Mesothelial cell of epicardium (in vitro differentiated cells): ENCODE measurements around the gene SMARCC2. TPM values are rescaled to one million over a fixed set of nuclear protein-coding genes. Genes with fewer than 3 reads are reported as not detected.
A peak's percentile ranks its signal among the peaks of the same experiment; 100 is the strongest.

Experiments used
- DNase-seq, 2 experiments: peaks; one replicate each; pipeline ENCODE4 v3.0.0; 2021; ENCODE audit warnings: low spot score in 2 of 2; ENCODE audit not compliant: unreplicated experiment in 2 of 2
- H3K27ac Mint-ChIP-seq: 2 replicates; pipeline ENCODE4 v1.8.0; 2021; ENCODE audit warnings: mixed read lengths
- H3K27me3 Mint-ChIP-seq: 2 replicates; pipeline ENCODE4 v1.8.0; 2021; ENCODE audit warnings: low read depth, mixed read lengths
- H3K36me3 Mint-ChIP-seq: 2 replicates; pipeline ENCODE4 v1.8.0; 2021; ENCODE audit warnings: mixed read lengths
- H3K4me1 Mint-ChIP-seq: 2 replicates; pipeline ENCODE4 v1.8.0; 2021; ENCODE audit warnings: mixed read lengths
- H3K4me3 Mint-ChIP-seq: 2 replicates; pipeline ENCODE4 v1.8.0; 2021; ENCODE audit warnings: mild to moderate bottlenecking, moderate library complexity, mixed read lengths
- H3K9me3 Mint-ChIP-seq: 2 replicates; pipeline ENCODE4 v1.8.0; 2021; ENCODE audit warnings: mixed read lengths
- total RNA-seq: library from RNA; stranded (reverse); gene quantifications from 3 replicates; pipeline ENCODE4 v1.2.1, GENCODE V29; 2021
- TF ChIP-seq, protein P1 (sequence below): fragments of 200-600 bp; sonication (generic); IDR thresholded peaks from one replicate; pipeline ENCODE4 v1.5.0; 2021; ENCODE audit warnings: antibody characterized with exemption; ENCODE audit not compliant: unreplicated experiment

Gene SMARCC2
- total RNA-seq, 1 donor from 2014 or later = 177 TPM

DNA sequence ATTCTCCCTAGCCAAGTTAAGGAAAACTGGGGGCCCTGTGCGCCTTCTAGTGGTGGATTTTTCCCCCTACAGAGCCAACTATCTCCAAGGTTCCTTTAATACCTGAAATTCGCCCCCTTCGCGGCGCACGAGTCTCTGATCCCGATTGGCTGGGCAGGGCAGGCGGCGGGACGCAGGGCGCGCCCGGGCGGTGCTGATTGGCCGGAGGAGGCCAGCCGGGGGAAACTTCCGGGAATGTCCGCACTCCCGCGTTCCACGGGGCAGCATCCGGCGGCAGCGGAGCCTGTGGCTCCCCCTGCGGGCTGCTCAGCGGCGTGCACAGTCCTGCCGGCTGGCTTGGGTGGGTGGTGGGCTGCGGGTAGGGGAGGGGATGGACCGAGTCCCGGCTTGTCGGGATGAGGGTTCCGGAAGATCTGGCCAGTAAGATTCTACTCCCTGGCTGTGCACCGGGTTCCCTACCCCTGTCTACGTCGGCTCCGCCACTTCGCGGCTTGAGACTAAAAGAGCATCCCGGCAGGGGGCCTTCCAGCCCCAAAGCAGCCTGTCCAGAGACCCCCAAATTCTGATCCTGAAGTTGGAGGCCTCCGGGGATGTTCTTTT, 34.9 kb upstream of the SMARCC2 start, which contains the start of gene NABP2:
Gene NABP2, plus strand, starts transcription at position 241 of the 600 bp plus-strand sequence. CDS start 515 bp downstream, outside the sequence.
- Mint-ChIP-seq H3K4me3 (peak within 1 kb of the TSS; percentile 77), H3K27me3 (no peaks in the 10 kb centered on the region), H3K36me3 (peaks cover 4% of the 10 kb centered on the region), H3K4me1 (peaks cover 33% of the 10 kb centered on the region), H3K27ac (peak within 1 kb of the TSS; percentile 95), H3K9me3 (no peaks in the 10 kb centered on the region)
- TF ChIP-seq, protein P1, sequence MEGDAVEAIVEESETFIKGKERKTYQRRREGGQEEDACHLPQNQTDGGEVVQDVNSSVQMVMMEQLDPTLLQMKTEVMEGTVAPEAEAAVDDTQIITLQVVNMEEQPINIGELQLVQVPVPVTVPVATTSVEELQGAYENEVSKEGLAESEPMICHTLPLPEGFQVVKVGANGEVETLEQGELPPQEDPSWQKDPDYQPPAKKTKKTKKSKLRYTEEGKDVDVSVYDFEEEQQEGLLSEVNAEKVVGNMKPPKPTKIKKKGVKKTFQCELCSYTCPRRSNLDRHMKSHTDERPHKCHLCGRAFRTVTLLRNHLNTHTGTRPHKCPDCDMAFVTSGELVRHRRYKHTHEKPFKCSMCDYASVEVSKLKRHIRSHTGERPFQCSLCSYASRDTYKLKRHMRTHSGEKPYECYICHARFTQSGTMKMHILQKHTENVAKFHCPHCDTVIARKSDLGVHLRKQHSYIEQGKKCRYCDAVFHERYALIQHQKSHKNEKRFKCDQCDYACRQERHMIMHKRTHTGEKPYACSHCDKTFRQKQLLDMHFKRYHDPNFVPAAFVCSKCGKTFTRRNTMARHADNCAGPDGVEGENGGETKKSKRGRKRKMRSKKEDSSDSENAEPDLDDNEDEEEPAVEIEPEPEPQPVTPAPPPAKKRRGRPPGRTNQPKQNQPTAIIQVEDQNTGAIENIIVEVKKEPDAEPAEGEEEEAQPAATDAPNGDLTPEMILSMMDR = peak; percentile 72
- DNase-seq = peak; percentile 96 to 97

DNA sequence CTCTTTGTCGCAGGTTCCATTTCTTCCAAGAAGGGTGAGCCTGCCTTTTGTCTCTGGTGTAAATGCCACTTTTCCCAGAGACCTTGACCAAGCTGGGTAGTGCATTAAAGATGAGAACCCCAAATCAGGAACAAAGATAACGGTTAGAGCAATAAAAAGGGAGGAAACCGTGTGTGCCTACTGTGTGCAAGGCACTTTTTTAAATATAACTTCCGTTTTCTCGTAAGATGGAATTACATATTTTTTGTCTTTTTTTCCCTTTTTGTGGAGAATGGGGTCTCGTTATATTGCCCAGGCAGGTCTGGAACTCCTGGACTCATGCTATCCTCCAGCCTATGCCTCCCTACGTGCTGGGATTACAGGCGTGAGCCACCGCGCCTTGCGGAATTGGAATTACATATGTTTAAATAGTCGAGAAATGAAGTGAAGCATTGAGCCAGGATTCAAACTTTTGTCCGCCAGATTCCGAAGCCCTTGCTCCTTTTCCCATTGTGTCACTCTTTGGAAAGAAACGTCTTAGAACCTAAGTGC, 34.4 kb upstream of the SMARCC2 start:
- TF ChIP-seq, protein P1 = no peak
- Mint-ChIP-seq H3K27ac (peak overlapping the region; percentile 95), H3K27me3 (no peaks in the 10 kb centered on the region), H3K4me3 (peak overlapping the region; percentile 77), H3K9me3 (no peaks in the 10 kb centered on the region), H3K36me3 (peaks cover 4% of the 10 kb centered on the region), H3K4me1 (peaks cover 33% of the 10 kb centered on the region)
- DNase-seq = no peak

DNA sequence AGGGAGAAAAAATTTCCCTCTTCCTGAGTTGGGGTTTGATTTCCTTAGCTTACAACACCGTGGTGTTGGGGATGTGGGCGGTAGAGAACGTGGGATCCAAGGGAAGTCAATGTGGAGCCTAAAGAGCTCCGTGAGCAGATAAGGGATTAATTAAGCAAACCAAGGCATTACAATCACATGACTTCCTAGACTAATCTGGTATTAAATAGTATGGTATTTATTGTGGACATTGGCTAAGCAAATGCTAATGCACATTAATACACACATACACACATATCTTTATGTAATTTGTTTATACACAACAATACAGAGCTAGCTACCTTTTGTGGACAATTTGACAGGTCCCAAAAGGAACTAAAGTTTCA, 33.2 kb upstream of the SMARCC2 start:
- peak overlapping the region; percentile 93 for H3K4me3 Mint-ChIP-seq
- H3K36me3 Mint-ChIP-seq = peaks cover 4% of the 10 kb centered on the region
- H3K27ac Mint-ChIP-seq = peak overlapping the region; percentile 99
- DNase-seq = no peak
- H3K9me3 Mint-ChIP-seq = no peaks in the 10 kb centered on the region
- H3K27me3 Mint-ChIP-seq = no peaks in the 10 kb centered on the region
- H3K4me1 Mint-ChIP-seq = peaks cover 33% of the 10 kb centered on the region
- TF ChIP-seq, protein P1 = no peak

DNA sequence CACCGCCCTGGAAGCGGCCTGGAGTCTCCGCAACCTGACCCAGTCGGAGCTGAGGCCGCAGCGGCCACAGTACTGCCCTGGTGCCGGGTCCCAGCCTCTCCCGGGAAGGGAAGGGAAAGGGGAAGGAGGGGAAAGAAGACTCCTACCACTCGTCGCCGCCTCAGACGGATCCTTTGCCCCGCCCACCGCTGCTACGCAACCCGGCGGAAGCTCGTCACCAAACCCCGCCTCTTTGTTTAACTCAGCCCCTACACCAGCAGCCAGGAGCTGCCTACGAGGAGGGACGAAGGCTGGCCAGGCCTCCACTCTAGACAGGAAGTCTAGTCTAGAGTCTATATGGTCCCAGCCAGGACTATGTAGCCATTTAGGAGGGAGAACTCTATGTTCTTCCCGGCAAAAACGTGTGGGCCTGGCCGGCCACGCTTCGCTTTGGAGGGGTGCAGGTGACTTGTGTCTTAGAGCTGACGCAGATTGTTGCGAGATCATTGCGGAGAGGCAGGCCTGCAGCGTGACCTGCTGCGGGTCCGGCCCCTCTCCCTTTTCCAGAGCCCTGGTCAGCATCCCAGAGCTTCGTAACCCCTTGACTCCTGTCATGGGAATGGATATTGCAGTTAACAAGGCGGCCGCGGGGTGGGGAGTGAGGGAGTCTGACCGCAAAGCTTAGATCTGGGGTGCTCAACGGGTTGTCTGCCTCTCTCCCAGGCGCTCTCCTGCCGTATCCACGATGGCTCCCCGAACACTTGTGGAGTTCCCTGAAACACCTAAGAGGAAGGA, 32.7 kb upstream of the SMARCC2 start, which contains the start of gene RNF41:
Gene RNF41, minus strand, starts transcription at position 166 of the 774 bp plus-strand sequence. CDS start 7,875 bp downstream, outside the sequence.
- TF ChIP-seq, protein P1 = no peak
- H3K9me3 Mint-ChIP-seq = no peaks in the 10 kb centered on the region
- peak; percentile 92 to 97 for DNase-seq
- peaks cover 4% of the 10 kb centered on the region for H3K36me3 Mint-ChIP-seq
- peak within 1 kb of the TSS; percentile 99 for H3K27ac Mint-ChIP-seq
- peaks cover 33% of the 10 kb centered on the region for H3K4me1 Mint-ChIP-seq
- H3K27me3 Mint-ChIP-seq = no peaks in the 10 kb centered on the region
- peak within 1 kb of the TSS; percentile 93 for H3K4me3 Mint-ChIP-seq

DNA sequence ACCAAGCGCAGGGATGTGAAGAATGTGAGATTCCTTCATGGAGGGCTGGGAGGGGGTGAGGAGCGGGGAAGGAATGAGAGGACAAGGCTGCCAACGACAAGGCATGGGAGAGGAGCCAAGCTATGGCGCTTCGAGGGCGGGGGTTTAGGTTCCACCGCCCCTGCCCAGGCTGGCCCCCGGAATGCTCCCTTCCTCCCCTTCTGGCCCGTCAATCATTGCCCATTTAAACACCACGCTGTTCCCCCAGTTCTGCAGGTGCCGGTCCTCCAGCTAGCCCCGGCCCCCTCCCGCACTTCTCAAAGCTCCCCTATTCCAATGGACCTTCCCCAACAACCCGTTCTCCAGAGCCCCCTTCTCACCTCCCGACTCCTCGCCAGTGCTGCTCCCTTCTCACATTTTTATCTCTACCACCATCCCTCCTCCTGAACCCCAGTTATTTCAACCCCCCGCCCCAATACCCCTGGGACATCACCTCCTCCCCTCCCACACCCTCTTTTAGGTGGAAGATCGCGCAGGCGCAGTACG, 32.0 kb upstream of the SMARCC2 start:
- Mint-ChIP-seq H3K27me3 (no peaks in the 10 kb centered on the region), H3K9me3 (no peaks in the 10 kb centered on the region), H3K4me3 (peak overlapping the region; percentile 93), H3K27ac (peak overlapping the region; percentile 99), H3K36me3 (peaks cover 7% of the 10 kb centered on the region), H3K4me1 (peaks cover 33% of the 10 kb centered on the region)
- TF ChIP-seq, protein P1 = no peak
- peak in 1 of 2 experiments; percentile 75 for DNase-seq
